SK-N-SH (cell line): Measurements from ENCODE around the gene TYW1. TPM values are rescaled to one million over a fixed set of nuclear protein-coding genes. Genes with fewer than 3 reads are reported as not detected.
"Not testable (repeated sequence)": the region's sequence is repeated elsewhere in the genome, so short reads cannot be mapped to it uniquely, and the experiment has no call there.

Experiments used
- CTCF ChIA-PET: fragments of 300-600, 350-600 bp; formaldehyde crosslinking; extraction: SDS; loops from one replicate; lab custom pipeline; 2021; lab: Yijun Ruan, JAX
- POLR2A ChIA-PET: fragments of 350-600 bp; sonication (Branson Sonifier 250); formaldehyde crosslinking; extraction: SDS; loops from one replicate; lab custom pipeline; 2020; ENCODE audit warnings: antibody characterized with exemption, inconsistent platforms; lab: Yijun Ruan, JAX
- DNase-seq: peaks from one replicate; pipeline ENCODE4 v3.0.0; 2012
- H2AFZ ChIP-seq: fragments of 200-600 bp; sonication (generic); 2 replicates; pipeline ENCODE4 v1.8.1; 2016; ENCODE audit warnings: antibody characterized with exemption, mild to moderate bottlenecking, low read depth
- H3F3A ChIP-seq: fragments of 200-600 bp; sonication (generic); replicated peaks from 2 replicates; pipeline ENCODE3; 2016; ENCODE audit warnings: antibody characterized with exemption, mild to moderate bottlenecking; ENCODE audit not compliant: insufficient read depth
- H3K27ac ChIP-seq, 2 experiments: fragments of 200-500 bp in 1 of 2; fragments of 200-600 bp in 1 of 2; sonication (Bioruptor generic) in 1 of 2; sonication (generic), shearing (Covaris generic) in 1 of 2; 2 replicates each; pipeline versions ENCODE4 v1.5.1 to v1.6.1; 2014 to 2016; ENCODE audit warnings: low read depth in 2 of 2, inconsistent platforms in 1 of 2, low read length in 1 of 2, mild to moderate bottlenecking in 1 of 2, mixed read lengths in 1 of 2
- H3K27me3 ChIP-seq: fragments of 200-600 bp; sonication (generic), shearing (Covaris generic); 2 replicates; pipeline ENCODE4 v1.6.1; 2016; ENCODE audit warnings: mixed run types; ENCODE audit not compliant: insufficient read depth
- H3K36me3 ChIP-seq, 2 experiments: fragments of 200-500 bp in 1 of 2; fragments of 200-600 bp in 1 of 2; sonication (Bioruptor generic) in 1 of 2; sonication (generic) in 1 of 2; replicated peaks in 1 of 2; 2 replicates each; pipeline versions ENCODE3 to v1.5.1; 2014 to 2016; ENCODE audit warnings: low read length in 1 of 2, mild to moderate bottlenecking in 1 of 2; ENCODE audit not compliant: insufficient read depth in 2 of 2, control insufficient read depth in 1 of 2
- H3K4me1 ChIP-seq, 2 experiments: fragments of 200-500 bp in 1 of 2; fragments of 200-600 bp in 1 of 2; sonication (Bioruptor generic) in 1 of 2; sonication (generic), shearing (Covaris generic) in 1 of 2; 2 replicates each; pipeline versions ENCODE4 v1.5.1 to v1.6.1; 2014 to 2016; ENCODE audit warnings: low read depth in 1 of 2, low read length in 1 of 2, mixed run types in 1 of 2; ENCODE audit not compliant: insufficient read depth in 2 of 2, control insufficient read depth in 1 of 2
- H3K4me2 ChIP-seq: fragments of 200-600 bp; sonication (generic), shearing (Covaris generic); 2 replicates; pipeline ENCODE4 v1.6.1; 2017; ENCODE audit warnings: mixed run types
- H3K4me3 ChIP-seq, 2 experiments: fragments of 200-500 bp in 1 of 2; fragments of 200-600 bp in 1 of 2; sonication (Bioruptor generic) in 1 of 2; sonication (generic), shearing (Covaris generic) in 1 of 2; 2 replicates each; pipeline versions ENCODE4 v1.5.1 to v1.8.1; 2014 to 2016; ENCODE audit warnings: low read depth in 2 of 2, inconsistent platforms in 1 of 2, low read length in 1 of 2, mild to moderate bottlenecking in 1 of 2, mixed read lengths in 1 of 2, moderate library complexity in 1 of 2
- H3K79me2 ChIP-seq: fragments of 200-600 bp; sonication (generic); 2 replicates; pipeline ENCODE4 v1.8.1; 2017; ENCODE audit warnings: mild to moderate bottlenecking; ENCODE audit not compliant: insufficient read depth
- H3K9ac ChIP-seq: fragments of 200-600 bp; sonication (generic); 2 replicates; pipeline ENCODE4 v1.6.1; 2017; ENCODE audit warnings: mixed run types
- H3K9me2 ChIP-seq: fragments of 200-600 bp; sonication (generic); 2 replicates; pipeline ENCODE4 v1.6.1; 2017; ENCODE audit warnings: mixed run types
- H3K9me3 ChIP-seq: fragments of 200-600 bp; sonication (generic); 2 replicates; pipeline ENCODE4 v1.6.1; 2017; ENCODE audit warnings: mixed run types, mild to moderate bottlenecking, moderate library complexity
- H4K20me1 ChIP-seq: fragments of 200-600 bp; sonication (generic); 2 replicates; pipeline ENCODE4 v1.6.1; 2017; ENCODE audit warnings: mild to moderate bottlenecking, mixed run types; ENCODE audit not compliant: insufficient read depth
- ELF1 ChIP-seq: IDR thresholded peaks from 2 replicates; pipeline ENCODE4 v1.4.0; 2012
- EZH2phosphoT487 ChIP-seq: fragments of 200-600 bp; sonication (generic); IDR thresholded peaks from 2 replicates; pipeline ENCODE4 v1.6.1; 2017; ENCODE audit warnings: low read depth, mixed run types, mild to moderate bottlenecking, antibody characterized with exemption, moderate library complexity, borderline replicate concordance
- FOXJ3 ChIP-seq: sonication (generic); formaldehyde crosslinking; IDR thresholded peaks from 2 replicates; pipeline ENCODE4 v1.5.1; 2020; ENCODE audit warnings: mild to moderate bottlenecking, missing genetic modification reagents
- FOXM1 ChIP-seq: IDR thresholded peaks from 2 replicates; pipeline ENCODE4 v1.4.0; 2012; ENCODE audit warnings: low read depth, mild to moderate bottlenecking
- GABPA ChIP-seq: IDR thresholded peaks from 2 replicates; pipeline ENCODE4 v1.4.0; 2012; ENCODE audit warnings: low read depth, mild to moderate bottlenecking
- GATA2 ChIP-seq: sonication (generic); formaldehyde crosslinking; IDR thresholded peaks from 2 replicates; pipeline ENCODE4 v1.5.0; 2020; ENCODE audit warnings: mild to moderate bottlenecking, missing genetic modification reagents
- JUND ChIP-seq: IDR thresholded peaks from 2 replicates; pipeline ENCODE4 v1.4.0; 2012
- MXI1 ChIP-seq: IDR thresholded peaks from 2 replicates; pipeline ENCODE4 v1.6.1; 2012; ENCODE audit warnings: mild to moderate bottlenecking, low read depth, low read length, improper control_type of control experiment
- NFIC ChIP-seq: IDR thresholded peaks from 2 replicates; pipeline ENCODE4 v1.4.0; 2012; ENCODE audit warnings: borderline replicate concordance
- NRF1 ChIP-seq: IDR thresholded peaks from 2 replicates; pipeline ENCODE4 v1.6.1; 2012; ENCODE audit warnings: low read depth, mild to moderate bottlenecking, low read length
- RAD21 ChIP-seq: IDR thresholded peaks from 2 replicates; pipeline ENCODE4 v1.6.1; 2012; ENCODE audit warnings: mild to moderate bottlenecking, low read length
- SMC3 ChIP-seq: IDR thresholded peaks from 2 replicates; pipeline ENCODE4 v1.6.1; 2012; ENCODE audit warnings: low read depth, low read length, improper control_type of control experiment
- TAF1 ChIP-seq: IDR thresholded peaks from 2 replicates; pipeline ENCODE4 v1.6.1; 2012; ENCODE audit warnings: low read depth, mild to moderate bottlenecking, low read length, moderate library complexity, borderline replicate concordance
- YY1 ChIP-seq: IDR thresholded peaks from 2 replicates; pipeline ENCODE4 v1.4.0; 2012; ENCODE audit warnings: low read depth, mild to moderate bottlenecking
- WGBS: methylation state at CpG from one replicate; pipeline ENCODE4 v1.1.6; 2017; ENCODE audit warnings: low lambda C conversion rate; 5-methylcytosine and 5-hydroxymethylcytosine counted together
- polyA plus RNA-seq, 3 experiments: library from polyadenylated mRNA; depleted of rRNA; stranded (reverse); fragments of >200 nt; gene quantifications; 2 replicates each; pipeline ENCODE4 v1.2.3, GENCODE V29; 2012
- TF ChIP-seq, protein P1 (sequence below): IDR thresholded peaks from 2 replicates; pipeline ENCODE4 v1.4.0; 2012; ENCODE audit warnings: low read depth, borderline replicate concordance
- TF ChIP-seq, protein P2 (sequence below): IDR thresholded peaks from 2 replicates; pipeline ENCODE4 v1.4.0; 2012; ENCODE audit warnings: low read depth
- TF ChIP-seq, protein P3 (sequence below): IDR thresholded peaks from 2 replicates; pipeline ENCODE4 v1.4.0; 2012; ENCODE audit warnings: low read depth, borderline replicate concordance

Gene TYW1
- polyA plus RNA-seq, 1 of the 3 experiments (the other 2 are of a cell fraction) = 15.0 TPM

DNA sequence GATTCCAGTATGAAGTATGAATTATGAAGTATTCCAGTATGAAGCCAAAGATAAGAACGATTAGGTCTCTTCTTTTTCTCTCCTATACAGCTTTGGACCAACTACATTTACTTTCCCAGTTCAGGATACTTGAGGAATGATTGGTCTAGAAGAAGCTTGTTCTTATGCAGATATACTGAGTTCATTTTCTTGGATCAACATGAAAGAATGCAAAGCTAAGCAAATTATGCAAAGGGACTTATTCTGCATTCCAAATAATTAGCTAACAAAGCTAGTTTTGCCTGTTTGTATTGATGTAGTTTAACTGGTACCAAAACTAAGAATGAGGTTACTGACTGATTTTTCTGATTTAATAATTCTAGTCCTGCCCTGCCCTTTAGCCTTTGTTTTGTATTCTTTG lies 101.4 kb downstream of the TYW1 start:
- H3K9me2 ChIP-seq, H4K20me1 ChIP-seq, H3K4me2 ChIP-seq, H3K4me3 ChIP-seq, H3K27ac ChIP-seq, H2AFZ ChIP-seq, DNase-seq, H3K27me3 ChIP-seq, H3K9ac ChIP-seq, CTCF ChIA-PET, POLR2A ChIA-PET, H3K79me2 ChIP-seq, H3K4me1 ChIP-seq, H3F3A ChIP-seq, H3K9me3 ChIP-seq: not testable (repeated sequence)
- 89% methylated on average over 1 of the region's 1 CpG for WGBS
- peaks cover 2 to 12% of the 10 kb centered on the region in 2 experiments for H3K36me3 ChIP-seq

DNA sequence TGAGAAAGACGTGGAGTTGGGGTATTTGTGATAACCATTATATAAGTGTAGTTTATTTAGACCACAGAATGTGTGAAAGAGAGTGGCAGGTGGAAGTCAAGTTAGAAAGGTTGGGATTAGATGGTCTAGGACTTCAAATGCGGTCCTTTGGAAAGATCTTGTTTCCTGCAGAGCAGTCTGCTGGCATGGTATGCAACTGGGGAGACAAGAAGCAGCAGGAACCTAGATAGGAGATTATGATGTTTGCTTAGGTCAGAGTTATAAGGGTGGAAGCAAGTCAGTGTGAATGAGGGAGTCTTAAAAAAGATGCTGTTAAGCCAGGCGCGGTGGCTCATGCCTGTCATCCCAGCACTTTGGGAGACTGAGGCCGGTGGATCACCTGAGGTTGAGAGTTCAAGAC lies 102.8 kb downstream of the TYW1 start:
- H3K79me2 ChIP-seq, H3K4me1 ChIP-seq, H3K9me3 ChIP-seq, H3F3A ChIP-seq, H2AFZ ChIP-seq, H4K20me1 ChIP-seq, H3K27me3 ChIP-seq, CTCF ChIA-PET, H3K4me3 ChIP-seq, H3K27ac ChIP-seq, H3K9ac ChIP-seq, H3K9me2 ChIP-seq, H3K4me2 ChIP-seq, DNase-seq, POLR2A ChIA-PET: not testable (repeated sequence)
- H3K36me3 ChIP-seq = peaks cover 2 to 16% of the 10 kb centered on the region in 2 experiments
- WGBS = 96% methylated on average over 4 of the region's 5 CpGs

DNA sequence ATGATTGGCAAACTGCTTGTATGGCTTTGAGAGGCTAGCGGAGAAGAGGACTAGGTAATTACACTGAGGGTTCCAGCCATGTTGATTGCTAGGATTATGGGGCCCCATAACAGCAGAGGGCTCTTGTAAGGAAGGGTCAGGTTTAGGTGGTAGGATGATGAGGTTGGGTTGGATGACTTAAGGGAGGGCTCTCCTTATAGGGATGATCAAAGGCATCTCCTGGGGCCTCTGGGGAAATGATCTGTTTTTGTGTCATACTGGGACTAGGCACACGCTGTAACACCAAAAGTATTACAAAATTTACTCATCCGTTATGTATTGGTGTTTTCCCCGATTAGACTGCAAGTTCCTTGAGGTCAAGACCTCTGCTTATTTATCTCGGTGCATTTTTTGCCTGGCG lies 103.4 kb downstream of the TYW1 start:
- H3K79me2 ChIP-seq, H2AFZ ChIP-seq, H3K9me3 ChIP-seq, H3K27ac ChIP-seq, H3K4me2 ChIP-seq, H3K4me3 ChIP-seq, H3K9me2 ChIP-seq, DNase-seq, H3K4me1 ChIP-seq, H4K20me1 ChIP-seq, H3F3A ChIP-seq, CTCF ChIA-PET, H3K27me3 ChIP-seq, H3K9ac ChIP-seq, POLR2A ChIA-PET: not testable (repeated sequence)
- peaks cover 2 to 16% of the 10 kb centered on the region in 2 experiments for H3K36me3 ChIP-seq
- WGBS = 94% methylated on average over 6 of the region's 6 CpGs

DNA sequence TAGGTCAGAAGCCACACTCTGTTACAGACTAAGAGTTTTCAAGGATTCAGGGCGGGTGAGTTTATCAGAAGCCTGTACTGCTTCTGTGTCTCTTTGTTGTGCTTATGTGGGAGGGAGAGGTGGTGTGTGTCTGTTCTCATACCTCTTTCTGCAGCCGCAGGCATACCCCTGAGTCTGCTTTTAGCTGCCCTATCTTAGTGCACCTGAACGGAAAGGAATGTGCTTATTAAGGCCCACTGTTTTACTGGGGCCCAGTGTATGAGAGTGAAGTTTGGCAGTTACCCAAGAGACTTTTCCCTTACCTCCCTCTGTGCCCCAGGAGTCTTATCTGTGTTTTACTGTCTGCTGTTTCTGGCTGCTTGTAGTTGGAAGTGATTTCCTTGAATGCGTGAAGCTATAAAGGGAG lies 104.3 kb downstream of the TYW1 start:
- POLR2A ChIA-PET = no interaction called here
- no peaks in the 10 kb centered on the region for H3K79me2 ChIP-seq
- no peaks in the 10 kb centered on the region for H3K9me2 ChIP-seq
- H3K4me3 ChIP-seq = no peak overlapping the region
- H3K9ac ChIP-seq = no peak overlapping the region
- H3K4me1 ChIP-seq = no peaks in the 10 kb centered on the region
- no peaks in the 10 kb centered on the region for H3F3A ChIP-seq
- H3K4me2 ChIP-seq = no peak overlapping the region
- CTCF ChIA-PET = no interaction called here
- no peaks in the 10 kb centered on the region for H3K27me3 ChIP-seq
- peaks cover 2 to 16% of the 10 kb centered on the region in 2 experiments for H3K36me3 ChIP-seq
- H2AFZ ChIP-seq = no peak overlapping the region
- no peak for DNase-seq
- no peak overlapping the region for H3K27ac ChIP-seq
- no peaks in the 10 kb centered on the region for H3K9me3 ChIP-seq
- H4K20me1 ChIP-seq = no peaks in the 10 kb centered on the region
- 97% methylated on average over 4 of the region's 4 CpGs for WGBS
- TF ChIP-seq TAF1 (no peak), ELF1 (no peak), GATA2 (CRISPR knock-in tag) (no peak), FOXM1 (no peak), YY1 (no peak), SMC3 (no peak), FOXJ3 (CRISPR knock-in tag) (no peak), RAD21 (no peak), NRF1 (no peak), GABPA (no peak), JUND (no peak), MXI1 (no peak), NFIC (no peak), EZH2phosphoT487 (no peak)
- TF ChIP-seq, protein P1, sequence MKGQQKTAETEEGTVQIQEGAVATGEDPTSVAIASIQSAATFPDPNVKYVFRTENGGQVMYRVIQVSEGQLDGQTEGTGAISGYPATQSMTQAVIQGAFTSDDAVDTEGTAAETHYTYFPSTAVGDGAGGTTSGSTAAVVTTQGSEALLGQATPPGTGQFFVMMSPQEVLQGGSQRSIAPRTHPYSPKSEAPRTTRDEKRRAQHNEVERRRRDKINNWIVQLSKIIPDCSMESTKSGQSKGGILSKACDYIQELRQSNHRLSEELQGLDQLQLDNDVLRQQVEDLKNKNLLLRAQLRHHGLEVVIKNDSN = no peak
- TF ChIP-seq, protein P2, sequence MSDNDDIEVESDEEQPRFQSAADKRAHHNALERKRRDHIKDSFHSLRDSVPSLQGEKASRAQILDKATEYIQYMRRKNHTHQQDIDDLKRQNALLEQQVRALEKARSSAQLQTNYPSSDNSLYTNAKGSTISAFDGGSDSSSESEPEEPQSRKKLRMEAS = no peak
- TF ChIP-seq, protein P3, sequence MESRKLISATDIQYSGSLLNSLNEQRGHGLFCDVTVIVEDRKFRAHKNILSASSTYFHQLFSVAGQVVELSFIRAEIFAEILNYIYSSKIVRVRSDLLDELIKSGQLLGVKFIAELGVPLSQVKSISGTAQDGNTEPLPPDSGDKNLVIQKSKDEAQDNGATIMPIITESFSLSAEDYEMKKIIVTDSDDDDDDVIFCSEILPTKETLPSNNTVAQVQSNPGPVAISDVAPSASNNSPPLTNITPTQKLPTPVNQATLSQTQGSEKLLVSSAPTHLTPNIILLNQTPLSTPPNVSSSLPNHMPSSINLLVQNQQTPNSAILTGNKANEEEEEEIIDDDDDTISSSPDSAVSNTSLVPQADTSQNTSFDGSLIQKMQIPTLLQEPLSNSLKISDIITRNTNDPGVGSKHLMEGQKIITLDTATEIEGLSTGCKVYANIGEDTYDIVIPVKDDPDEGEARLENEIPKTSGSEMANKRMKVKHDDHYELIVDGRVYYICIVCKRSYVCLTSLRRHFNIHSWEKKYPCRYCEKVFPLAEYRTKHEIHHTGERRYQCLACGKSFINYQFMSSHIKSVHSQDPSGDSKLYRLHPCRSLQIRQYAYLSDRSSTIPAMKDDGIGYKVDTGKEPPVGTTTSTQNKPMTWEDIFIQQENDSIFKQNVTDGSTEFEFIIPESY = no peak
